Testis (tissue), 3 donors: ENCODE results near the gene FBXL19. TPM values are rescaled to one million over a fixed set of nuclear protein-coding genes. Genes with fewer than 3 reads are reported as not detected.
"Not testable (repeated sequence)": the region's sequence is repeated elsewhere in the genome, so short reads cannot be mapped to it uniquely, and the experiment has no call there.

Experiments used
- DNase-seq: peaks from one replicate; pipeline ENCODE4 v3.0.0-alpha.2; 2019
- H3K27ac ChIP-seq, 2 donors: fragments of 200-600 bp; sonication (generic); one replicate each; pipeline ENCODE4 v1.5.1; 2019
- H3K27me3 ChIP-seq: fragments of 200-600 bp; sonication (generic); one replicate; pipeline ENCODE4 v1.5.1; 2019
- H3K36me3 ChIP-seq: fragments of 200-600 bp; sonication (generic); one replicate; pipeline ENCODE4 v1.5.1; 2017; ENCODE audit warnings: low read depth; ENCODE audit errors: missing control alignments
- H3K4me1 ChIP-seq: fragments of 200-600 bp; sonication (generic); one replicate; pipeline ENCODE4 v1.5.1; 2019
- H3K4me3 ChIP-seq, 2 donors: fragments of 200-600 bp; sonication (generic); one replicate each; pipeline ENCODE4 v1.5.1; 2017 to 2019
- H3K9me3 ChIP-seq: fragments of 200-600 bp; sonication (generic); one replicate; pipeline ENCODE4 v1.5.1; 2017
- POLR2A ChIP-seq: fragments of 450-650 bp; IDR thresholded peaks from one replicate; pipeline ENCODE4 v1.6.1; 2017; ENCODE audit warnings: antibody characterized with exemption, mild to moderate bottlenecking, moderate library complexity
- WGBS, 2 donors: methylation state at CpG; one replicate each; pipeline ENCODE4 v1.1.5; 2018; 5-methylcytosine and 5-hydroxymethylcytosine counted together
- intact Hi-C: fragments of 100-400 bp; cut with DNase I; formaldehyde crosslinking; loops from one replicate; pipeline ENCODE4 v1.15.1; 2023; ENCODE audit warnings: low total_unique reads
- polyA plus RNA-seq: library from polyadenylated mRNA; stranded (reverse); fragments of 350-450 nt; fragmentation: Illumina TruSeq; extraction: RNeasy Lipid Tissue Mini Kit (QIAGEN cat#74804); gene quantifications from one replicate; pipeline ENCODE4 v1.2.3, GENCODE V29; 2014; ENCODE audit warnings: low read depth, low replicate concordance; ENCODE audit not compliant: insufficient read depth
- total RNA-seq, 2 donors: library from RNA; depleted of rRNA; stranded (reverse); fragments of >200 nt; gene quantifications; one replicate each; pipeline ENCODE4 v1.2.3, GENCODE V29; 2016
- TF ChIP-seq, protein P1 (sequence below), 3 experiments: fragments of 450-650 bp in 2 of 3; fragments of 200-600 bp in 1 of 3; sonication (generic) in 1 of 3; IDR thresholded peaks; one replicate each; pipeline ENCODE4 v1.5.1; 2016 to 2019; ENCODE audit warnings: antibody characterized with exemption in 3 of 3, mild to moderate bottlenecking in 2 of 3, moderate library complexity in 1 of 3

The FBXL19 gene
- total and polyA plus RNA-seq, 3 donors from 2014 or later, result 47.0 to 149 (median 142) TPM

DNA sequence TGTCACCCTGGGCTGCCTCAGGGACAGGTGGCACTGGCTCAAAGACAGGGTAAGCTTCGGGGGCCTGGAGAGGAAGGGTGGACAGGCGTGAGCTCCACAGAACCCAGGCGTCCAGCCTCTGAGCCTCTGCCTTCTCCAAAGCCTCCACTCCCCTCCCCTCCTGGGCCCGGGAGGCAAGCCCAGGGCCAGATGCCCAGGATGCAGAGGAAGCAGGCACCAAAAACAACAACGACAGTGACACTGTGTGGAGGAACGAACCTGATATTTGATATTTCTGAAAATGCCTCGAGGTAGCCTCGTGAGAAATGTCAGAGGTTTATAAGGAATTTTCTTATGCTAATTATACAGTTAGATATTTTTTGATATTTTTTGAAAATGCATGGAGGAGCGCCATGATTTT lies 35.4 kb upstream of the FBXL19 start:
- Histone ChIP-seq H3K27ac (no peak overlapping the region), H3K9me3 (no peaks in the 10 kb centered on the region), H3K4me1 (peaks cover 14% of the 10 kb centered on the region), H3K27me3 (no peaks in the 10 kb centered on the region), H3K4me3 (no peak overlapping the region), H3K36me3 (no peaks in the 10 kb centered on the region)
- intact Hi-C loops, result no loop called here
- no peak for DNase-seq
- WGBS, 2 donors, result 90 to 94% methylated on average over 9 of the region's 9 CpGs
- TF ChIP-seq, protein P1, sequence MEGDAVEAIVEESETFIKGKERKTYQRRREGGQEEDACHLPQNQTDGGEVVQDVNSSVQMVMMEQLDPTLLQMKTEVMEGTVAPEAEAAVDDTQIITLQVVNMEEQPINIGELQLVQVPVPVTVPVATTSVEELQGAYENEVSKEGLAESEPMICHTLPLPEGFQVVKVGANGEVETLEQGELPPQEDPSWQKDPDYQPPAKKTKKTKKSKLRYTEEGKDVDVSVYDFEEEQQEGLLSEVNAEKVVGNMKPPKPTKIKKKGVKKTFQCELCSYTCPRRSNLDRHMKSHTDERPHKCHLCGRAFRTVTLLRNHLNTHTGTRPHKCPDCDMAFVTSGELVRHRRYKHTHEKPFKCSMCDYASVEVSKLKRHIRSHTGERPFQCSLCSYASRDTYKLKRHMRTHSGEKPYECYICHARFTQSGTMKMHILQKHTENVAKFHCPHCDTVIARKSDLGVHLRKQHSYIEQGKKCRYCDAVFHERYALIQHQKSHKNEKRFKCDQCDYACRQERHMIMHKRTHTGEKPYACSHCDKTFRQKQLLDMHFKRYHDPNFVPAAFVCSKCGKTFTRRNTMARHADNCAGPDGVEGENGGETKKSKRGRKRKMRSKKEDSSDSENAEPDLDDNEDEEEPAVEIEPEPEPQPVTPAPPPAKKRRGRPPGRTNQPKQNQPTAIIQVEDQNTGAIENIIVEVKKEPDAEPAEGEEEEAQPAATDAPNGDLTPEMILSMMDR (IDR thresholded peaks at IDR 0.05), result no peak
- no peak for TF ChIP-seq POLR2A

DNA sequence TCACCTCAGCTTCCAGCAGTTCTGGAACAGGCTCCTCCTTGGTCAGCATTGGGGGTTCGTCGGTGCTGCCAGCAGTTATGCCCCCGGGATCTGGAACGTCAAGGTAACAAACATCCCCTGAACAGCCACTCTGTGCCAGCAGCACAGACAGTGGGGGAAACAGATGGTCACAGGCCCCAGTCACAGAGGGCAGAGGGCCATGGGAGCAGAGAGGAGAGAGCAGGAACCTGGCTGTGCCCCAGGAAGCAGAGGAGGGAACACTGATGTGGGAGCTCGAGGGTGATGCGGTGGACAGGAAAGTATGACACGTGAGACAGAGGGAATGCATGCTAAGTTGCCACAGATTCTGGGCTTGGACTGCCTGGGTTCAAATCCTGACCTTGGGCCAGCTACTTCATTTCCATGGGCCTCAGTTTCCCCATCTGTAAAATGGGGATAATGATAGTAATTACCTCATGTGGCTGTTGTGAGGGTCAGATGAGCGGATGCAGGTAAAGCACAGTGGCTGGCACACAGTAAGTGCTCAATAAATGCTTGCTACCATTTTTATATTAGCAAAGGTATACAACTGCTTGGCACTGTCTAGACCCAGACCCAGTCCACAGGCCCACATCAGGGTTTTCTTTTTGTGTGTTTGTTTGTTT lies 34.4 kb upstream of the FBXL19 start:
- intact Hi-C loops, result no loop called here
- Histone ChIP-seq H3K4me1 (peaks cover 19% of the 10 kb centered on the region), H3K27ac (no peak overlapping the region), H3K4me3 (no peak overlapping the region), H3K36me3 (no peaks in the 10 kb centered on the region), H3K27me3 (no peaks in the 10 kb centered on the region), H3K9me3 (no peaks in the 10 kb centered on the region)
- no peak for DNase-seq
- TF ChIP-seq, protein P1 (IDR thresholded peaks at IDR 0.05), result no peak
- no peak for TF ChIP-seq POLR2A
- 69 to 83% methylated on average over 8 of the region's 8 CpGs for WGBS, 2 donors

DNA sequence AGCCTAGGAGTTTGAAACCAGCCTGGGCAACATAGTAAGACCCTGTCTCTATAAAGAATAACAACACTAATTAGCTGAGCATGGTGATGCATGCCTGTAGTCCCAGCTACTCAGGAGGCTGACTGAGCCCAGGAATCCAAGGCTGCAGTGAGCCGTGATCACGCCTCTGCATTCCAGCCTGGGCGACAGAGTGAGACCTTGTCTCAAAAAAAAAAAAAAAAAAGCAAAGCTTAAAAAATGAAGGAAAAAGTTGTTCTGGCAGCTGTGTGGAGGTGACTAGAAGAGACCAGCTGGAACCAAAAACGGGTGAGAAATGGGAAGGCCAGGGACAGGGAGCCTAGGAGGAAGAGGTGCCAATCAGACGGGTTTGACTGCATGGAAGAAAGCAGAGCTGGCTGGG lies 33.7 kb upstream of the FBXL19 start:
- H3K36me3 ChIP-seq, result no peaks in the 10 kb centered on the region
- DNase-seq, result no peak
- no peak for TF ChIP-seq POLR2A
- TF ChIP-seq, protein P1 (IDR thresholded peaks at IDR 0.05), result no peak
- H3K9me3 ChIP-seq, result no peaks in the 10 kb centered on the region
- 51 to 78% methylated on average over 5 of the region's 5 CpGs for WGBS, 2 donors
- intact Hi-C loops, result no loop called here
- no peak overlapping the region for H3K27ac ChIP-seq
- no peaks in the 10 kb centered on the region for H3K27me3 ChIP-seq
- H3K4me1 ChIP-seq, result peaks cover 22% of the 10 kb centered on the region
- no peak overlapping the region for H3K4me3 ChIP-seq

DNA sequence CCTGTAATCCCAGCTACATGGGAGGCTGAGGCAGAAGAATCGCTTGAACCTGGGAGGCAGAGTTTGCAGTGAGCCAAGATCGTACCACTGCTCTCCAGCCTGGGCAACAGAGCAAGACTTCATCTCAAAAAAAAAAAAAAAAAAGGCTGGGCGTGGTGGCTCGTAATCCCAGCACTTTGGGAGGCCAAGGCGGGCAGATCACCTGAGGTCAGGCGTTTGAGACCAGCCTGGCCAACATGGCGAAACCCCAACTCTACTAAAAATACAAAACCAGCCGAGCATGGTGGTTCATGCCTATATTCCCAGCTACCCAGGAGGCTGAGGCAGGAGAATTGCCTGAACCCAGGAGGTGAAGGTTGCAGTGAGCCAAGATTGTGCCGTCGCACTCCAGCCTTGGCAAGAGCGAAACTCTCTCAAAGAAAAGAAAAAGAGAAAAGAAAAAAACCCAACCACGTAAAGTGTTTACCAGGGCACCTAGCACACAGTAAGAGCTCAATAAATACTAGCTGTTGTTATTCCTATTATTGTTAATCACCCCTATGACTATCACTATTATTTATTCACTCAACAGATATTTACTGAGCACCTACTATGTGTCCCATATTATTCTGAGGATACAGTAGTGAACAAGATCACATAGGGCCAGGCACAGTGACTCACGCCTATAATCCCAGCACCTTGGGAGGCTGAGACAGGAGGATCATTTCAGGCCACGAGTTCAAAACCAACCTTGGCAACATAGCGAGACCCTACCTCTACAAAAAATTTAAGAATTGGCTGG lies 32.1 kb upstream of the FBXL19 start:
- H3K4me3 ChIP-seq, H3K27me3 ChIP-seq, H3K9me3 ChIP-seq, H3K27ac ChIP-seq, intact Hi-C loops, H3K36me3 ChIP-seq, DNase-seq: not testable (repeated sequence)
- WGBS, 2 donors, result 89 to 91% methylated on average over 15 of the region's 15 CpGs
- peaks cover 26% of the 10 kb centered on the region for H3K4me1 ChIP-seq

DNA sequence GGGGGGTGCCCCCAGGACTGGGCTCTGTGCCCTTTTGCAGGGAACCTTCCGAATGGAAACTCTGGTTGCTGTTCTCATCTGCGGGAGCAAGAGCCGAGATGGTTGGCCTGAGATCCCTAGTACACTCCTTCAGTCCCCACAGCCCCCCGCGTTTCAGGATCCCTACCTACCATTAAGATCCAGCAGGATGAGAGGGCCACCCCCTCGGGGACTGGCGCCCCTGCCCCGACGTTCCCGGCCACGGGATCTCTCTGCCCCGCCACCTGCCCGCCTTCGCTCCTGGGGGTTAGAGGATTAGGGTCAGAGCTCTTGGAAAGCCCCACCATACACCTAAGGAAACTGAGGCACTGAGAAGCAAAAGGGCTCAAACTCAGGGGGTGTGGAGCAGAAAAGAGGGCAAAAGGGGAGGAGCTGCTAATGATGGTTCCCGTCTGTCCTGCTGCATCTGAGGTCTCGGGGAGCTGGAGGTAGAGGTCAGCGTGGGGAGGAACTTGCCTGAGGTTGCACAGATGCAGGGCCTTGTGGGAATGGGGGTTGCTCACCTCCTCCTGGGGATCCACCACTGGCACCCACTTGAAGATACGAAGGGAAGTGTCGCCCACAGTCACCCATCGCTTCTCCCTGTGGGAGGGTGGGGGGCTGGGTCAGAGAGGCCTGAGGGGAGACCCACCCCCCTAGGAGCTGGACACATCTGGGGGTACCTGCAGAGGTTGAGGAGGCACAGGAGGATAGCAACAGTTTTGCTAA lies 30.5 kb upstream of the FBXL19 start:
- Histone ChIP-seq H3K4me1 (peaks cover 31% of the 10 kb centered on the region), H3K9me3 (no peaks in the 10 kb centered on the region), H3K36me3 (no peaks in the 10 kb centered on the region), H3K27me3 (no peaks in the 10 kb centered on the region), H3K27ac (peak overlapping the region; percentile 72 to 89), H3K4me3 (peak overlapping the region; percentile 71 to 74)
- no peak for DNase-seq
- intact Hi-C loops, result no loop called here
- no peak for TF ChIP-seq POLR2A
- TF ChIP-seq, protein P1 (IDR thresholded peaks at IDR 0.05), result no peak
- 62 to 66% methylated on average over 18 to 20 of the region's 20 CpGs for WGBS, 2 donors
